Subcutaneous adipose tissue (tissue), 4 donors: ENCODE results near the gene CHST6. TPM values are rescaled to one million over a fixed set of nuclear protein-coding genes. Genes with fewer than 3 reads are reported as not detected.

Source experiments
- total RNA-seq, 4 donors: library from RNA; depleted of rRNA; stranded (reverse); fragments of >200 nt; gene quantifications; one replicate each; pipeline ENCODE4 v1.1.0, GENCODE V29; 2016
- TF ChIP-seq, protein P1 (sequence below): fragments of 450-650 bp; IDR thresholded peaks from one replicate; pipeline ENCODE4 v1.5.1; 2016; ENCODE audit warnings: low read depth, mild to moderate bottlenecking, control low read depth, antibody characterized with exemption, moderate library complexity

Gene CHST6
- total RNA-seq, 4 donors from 2014 or later: not detected

GRCh38 chr16:75455677-75456076 is 39.6 kb downstream of the CHST6 start:
- TF ChIP-seq, protein P1, sequence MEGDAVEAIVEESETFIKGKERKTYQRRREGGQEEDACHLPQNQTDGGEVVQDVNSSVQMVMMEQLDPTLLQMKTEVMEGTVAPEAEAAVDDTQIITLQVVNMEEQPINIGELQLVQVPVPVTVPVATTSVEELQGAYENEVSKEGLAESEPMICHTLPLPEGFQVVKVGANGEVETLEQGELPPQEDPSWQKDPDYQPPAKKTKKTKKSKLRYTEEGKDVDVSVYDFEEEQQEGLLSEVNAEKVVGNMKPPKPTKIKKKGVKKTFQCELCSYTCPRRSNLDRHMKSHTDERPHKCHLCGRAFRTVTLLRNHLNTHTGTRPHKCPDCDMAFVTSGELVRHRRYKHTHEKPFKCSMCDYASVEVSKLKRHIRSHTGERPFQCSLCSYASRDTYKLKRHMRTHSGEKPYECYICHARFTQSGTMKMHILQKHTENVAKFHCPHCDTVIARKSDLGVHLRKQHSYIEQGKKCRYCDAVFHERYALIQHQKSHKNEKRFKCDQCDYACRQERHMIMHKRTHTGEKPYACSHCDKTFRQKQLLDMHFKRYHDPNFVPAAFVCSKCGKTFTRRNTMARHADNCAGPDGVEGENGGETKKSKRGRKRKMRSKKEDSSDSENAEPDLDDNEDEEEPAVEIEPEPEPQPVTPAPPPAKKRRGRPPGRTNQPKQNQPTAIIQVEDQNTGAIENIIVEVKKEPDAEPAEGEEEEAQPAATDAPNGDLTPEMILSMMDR: no peak

DNA sequence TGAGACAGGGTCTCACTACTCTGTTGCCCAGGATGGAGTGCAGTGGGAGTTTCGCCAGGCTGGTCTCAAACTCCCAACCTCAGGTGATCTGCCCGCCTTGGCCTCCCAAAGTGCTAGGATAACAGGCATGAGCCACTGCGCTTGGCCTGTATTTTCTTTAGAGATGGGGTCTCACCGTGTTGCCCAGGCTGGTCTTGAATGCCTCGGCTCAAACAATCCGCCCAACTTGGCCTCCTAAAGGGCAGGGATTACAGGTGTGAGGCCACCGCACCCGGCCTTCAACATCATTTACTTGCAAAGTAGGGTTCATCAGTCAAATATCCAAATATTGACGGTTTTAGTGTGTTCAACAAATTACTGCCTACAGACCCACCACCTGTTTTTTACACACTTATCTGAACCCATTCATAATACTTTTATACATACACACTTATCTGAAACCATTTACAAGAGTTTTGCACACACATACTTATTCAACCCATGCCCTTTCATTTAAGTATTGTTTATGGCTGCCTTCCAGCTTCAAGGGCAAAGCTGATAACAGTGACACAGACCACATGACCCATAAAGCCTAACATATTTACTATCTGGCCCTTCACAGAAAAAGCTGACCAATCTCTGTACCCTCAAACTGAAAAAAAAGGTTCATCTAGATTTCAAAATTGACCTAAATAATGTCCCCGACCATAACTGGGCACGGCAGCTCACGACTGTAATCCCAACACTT is 42.6 kb downstream of the CHST6 start:
- TF ChIP-seq, protein P1: no peak

DNA sequence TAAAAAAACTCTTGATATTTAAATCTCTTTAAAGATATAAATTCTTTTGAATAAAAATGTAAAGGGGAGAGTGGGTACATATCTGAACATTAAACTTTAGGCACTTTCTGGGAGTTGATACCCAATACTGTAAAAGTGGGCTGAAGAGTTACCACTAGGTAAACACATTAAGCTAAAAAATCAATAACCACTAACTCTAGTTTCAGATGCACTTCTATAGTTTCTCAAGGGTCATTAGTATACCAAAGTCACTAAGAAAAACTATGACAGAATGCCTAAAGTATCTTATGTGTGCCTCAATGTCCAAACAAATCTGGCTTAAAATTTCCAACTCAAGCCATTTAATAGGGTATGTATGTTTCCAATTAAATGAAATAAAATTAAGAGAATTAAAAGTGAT is 48.8 kb downstream of the CHST6 start:
- TF ChIP-seq, protein P1: no peak

DNA sequence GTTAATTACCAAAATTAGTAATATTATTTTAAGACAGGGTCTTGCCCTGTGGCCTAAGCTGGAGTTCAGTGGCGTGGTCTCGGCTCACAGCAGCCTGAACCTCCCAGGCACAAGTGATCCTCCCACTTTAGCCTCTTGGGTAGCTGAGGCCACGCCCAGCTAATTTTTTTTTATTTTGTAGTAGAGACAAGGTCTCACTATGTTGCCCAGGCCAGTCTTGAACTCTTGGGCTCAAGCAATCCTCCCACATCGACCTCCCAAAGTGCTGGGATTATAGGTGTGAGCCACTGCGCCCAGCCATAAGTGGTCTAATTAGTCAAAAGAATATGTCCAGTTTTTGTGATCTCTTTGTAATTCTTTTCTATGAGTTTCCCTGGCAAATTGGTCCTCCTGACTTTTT is 49.9 kb downstream of the CHST6 start:
- TF ChIP-seq, protein P1: no peak

GRCh38 chr16:75443298-75443697 is 51.9 kb downstream of the CHST6 start:
- TF ChIP-seq, protein P1: no peak

- TF ChIP-seq, protein P1: no peak
Observed at GRCh38 chr16:75433732-75434413, 61.4 kb downstream of the CHST6 start.
